Mammary epithelial cell (primary cell): ENCODE results near the gene LMO7.

Experiments
- CTCF ChIP-seq, 2 donors: IDR thresholded peaks in 1 of 2; conservative IDR thresholded peaks in 1 of 2; 2 replicates each; pipeline ENCODE4 v1.5.1; 2011 to 2012; ENCODE audit warnings: inconsistent platforms in 2 of 2, low read length in 2 of 2, mild to moderate bottlenecking in 2 of 2, control low read depth in 1 of 2, low read depth in 1 of 2; ENCODE audit not compliant: insufficient read depth in 1 of 2; ENCODE audit errors: extremely low read depth in 1 of 2
- EZH2 ChIP-seq: IDR thresholded peaks from 2 replicates; pipeline ENCODE4 v1.6.1; 2012; ENCODE audit warnings: low read length, inconsistent platforms, borderline replicate concordance

- no peak for TF ChIP-seq CTCF (conservative IDR thresholded peaks at IDR 0.05 in 1 of 2, IDR thresholded peaks at IDR 0.05 in 1 of 2; ENCODE audit: extremely low read depth in 1 of 2, insufficient read depth in 1 of 2, low read depth in 1 of 2, low read length in 2 of 2)
- TF ChIP-seq EZH2, result no peak
Measured at GRCh38 chr13:75744127-75744526, 108.0 kb downstream of the LMO7 start.
